T-helper 1 cell treated with Interleukin-12 subunit alpha and Interleukin-12 subunit beta and Interleukin-4 antibody, amounts not matched to agents 30 μg/mL and 1 μg/mL, for 36 hours (primary cell): ENCODE results near the gene FES.
"Not testable (repeated sequence)": the region's sequence is repeated elsewhere in the genome, so short reads cannot be mapped to it uniquely, and the experiment has no call there.

ENCODE experiments used
- H3K27ac Mint-ChIP-seq: one replicate; pipeline ENCODE4 v1.8.0; 2021; ENCODE audit warnings: mild to moderate bottlenecking, mixed read lengths
- H3K27me3 Mint-ChIP-seq: one replicate; pipeline ENCODE4 v1.8.0; 2021; ENCODE audit warnings: low read depth, mixed read lengths
- H3K36me3 Mint-ChIP-seq: one replicate; pipeline ENCODE4 v1.8.0; 2021; ENCODE audit warnings: low read depth, mixed read lengths
- H3K4me1 Mint-ChIP-seq: one replicate; pipeline ENCODE4 v1.8.0; 2021; ENCODE audit warnings: low read depth, mixed read lengths
- H3K4me3 Mint-ChIP-seq: one replicate; pipeline ENCODE4 v1.8.0; 2021; ENCODE audit warnings: mild to moderate bottlenecking, moderate library complexity, mixed read lengths
- H3K9me3 Mint-ChIP-seq: one replicate; pipeline ENCODE4 v1.8.0; 2021; ENCODE audit warnings: mixed read lengths

Gene FES

GRCh38 chr15:90912770-90913075 lies 28.4 kb downstream of the FES start:
- H3K4me3 Mint-ChIP-seq, result no peak overlapping the region
- no peaks in the 10 kb centered on the region for H3K9me3 Mint-ChIP-seq
- H3K4me1 Mint-ChIP-seq, result peaks cover 3% of the 10 kb centered on the region
- H3K36me3 Mint-ChIP-seq, result peaks cover 53% of the 10 kb centered on the region
- H3K27ac Mint-ChIP-seq, result no peak overlapping the region
- H3K27me3 Mint-ChIP-seq, result no peaks in the 10 kb centered on the region

GRCh38 chr15:90913398-90913944 lies 29.2 kb downstream of the FES start:
- no peaks in the 10 kb centered on the region for H3K4me1 Mint-ChIP-seq
- H3K27ac Mint-ChIP-seq, result no peak overlapping the region
- H3K27me3 Mint-ChIP-seq, result no peaks in the 10 kb centered on the region
- no peak overlapping the region for H3K4me3 Mint-ChIP-seq
- H3K9me3 Mint-ChIP-seq, result no peaks in the 10 kb centered on the region
- H3K36me3 Mint-ChIP-seq, result peaks cover 55% of the 10 kb centered on the region

GRCh38 chr15:90914305-90915080 lies 30.2 kb downstream of the FES start:
- H3K4me1 Mint-ChIP-seq, result no peaks in the 10 kb centered on the region

GRCh38 chr15:90915216-90915807 lies 31.0 kb downstream of the FES start:
- Mint-ChIP-seq H3K27ac (no peak overlapping the region), H3K27me3 (no peaks in the 10 kb centered on the region), H3K9me3 (no peaks in the 10 kb centered on the region), H3K4me1 (peaks cover 3% of the 10 kb centered on the region), H3K4me3 (no peak overlapping the region), H3K36me3 (peaks cover 65% of the 10 kb centered on the region)

More at GRCh38 chr15:90914305-90915080, 30.2 kb downstream of the FES start:
- no peak overlapping the region for H3K27ac Mint-ChIP-seq
- peaks cover 57% of the 10 kb centered on the region for H3K36me3 Mint-ChIP-seq
- H3K9me3 Mint-ChIP-seq, result no peaks in the 10 kb centered on the region
- H3K27me3 Mint-ChIP-seq, result no peaks in the 10 kb centered on the region
- H3K4me3 Mint-ChIP-seq, result no peak overlapping the region

GRCh38 chr15:90915808-90916440 lies 31.6 kb downstream of the FES start:
- Mint-ChIP-seq H3K36me3 (peaks cover 67% of the 10 kb centered on the region), H3K27ac (no peak overlapping the region), H3K27me3 (no peaks in the 10 kb centered on the region), H3K4me3 (no peak overlapping the region), H3K4me1 (peaks cover 3% of the 10 kb centered on the region), H3K9me3 (no peaks in the 10 kb centered on the region)

GRCh38 chr15:90916461-90916860 lies 32.2 kb downstream of the FES start:
- Mint-ChIP-seq H3K27me3 (no peaks in the 10 kb centered on the region), H3K4me3 (no peak overlapping the region), H3K9me3 (no peaks in the 10 kb centered on the region), H3K4me1 (peaks cover 6% of the 10 kb centered on the region), H3K27ac (no peak overlapping the region), H3K36me3 (peaks cover 70% of the 10 kb centered on the region)

GRCh38 chr15:90917569-90917968 lies 33.3 kb downstream of the FES start:
- Mint-ChIP-seq H3K36me3 (peaks cover 77% of the 10 kb centered on the region), H3K27ac (no peak overlapping the region), H3K9me3 (no peaks in the 10 kb centered on the region), H3K4me1 (peaks cover 15% of the 10 kb centered on the region), H3K4me3 (no peak overlapping the region), H3K27me3 (no peaks in the 10 kb centered on the region)

- Mint-ChIP-seq H3K36me3 (peaks cover 75% of the 10 kb centered on the region), H3K9me3 (no peaks in the 10 kb centered on the region), H3K4me3 (no peak overlapping the region), H3K27me3 (no peaks in the 10 kb centered on the region), H3K4me1 (peaks cover 19% of the 10 kb centered on the region), H3K27ac (no peak overlapping the region)
These were observed 33.9 kb downstream of the FES start for GRCh38 chr15:90918034-90918788.

GRCh38 chr15:90918835-90919234 lies 34.5 kb downstream of the FES start:
- Mint-ChIP-seq H3K27me3 (no peaks in the 10 kb centered on the region), H3K27ac (no peak overlapping the region), H3K36me3 (peaks cover 69% of the 10 kb centered on the region)

GRCh38 chr15:90921887-90922286 lies 37.6 kb downstream of the FES start:
- H3K27ac Mint-ChIP-seq, result peak overlapping the region; percentile 55
- no peak overlapping the region for H3K4me3 Mint-ChIP-seq
- H3K4me1 Mint-ChIP-seq, result peaks cover 38% of the 10 kb centered on the region
- H3K27me3 Mint-ChIP-seq, result no peaks in the 10 kb centered on the region
- H3K36me3 Mint-ChIP-seq, result peaks cover 48% of the 10 kb centered on the region
- no peaks in the 10 kb centered on the region for H3K9me3 Mint-ChIP-seq

More at GRCh38 chr15:90918835-90919234, 34.5 kb downstream of the FES start:
- Mint-ChIP-seq H3K9me3 (no peaks in the 10 kb centered on the region), H3K4me3 (no peak overlapping the region), H3K4me1 (peaks cover 24% of the 10 kb centered on the region)

GRCh38 chr15:90922712-90923322 lies 38.5 kb downstream of the FES start:
- H3K27ac Mint-ChIP-seq, result peak overlapping the region; percentile 84
- H3K36me3 Mint-ChIP-seq, result peaks cover 41% of the 10 kb centered on the region
- peaks cover 38% of the 10 kb centered on the region for H3K4me1 Mint-ChIP-seq
- H3K4me3 Mint-ChIP-seq, result peak overlapping the region; percentile 5
- not testable (repeated sequence) for H3K9me3 Mint-ChIP-seq, H3K27me3 Mint-ChIP-seq

GRCh38 chr15:90924375-90924774 lies 40.1 kb downstream of the FES start:
- Mint-ChIP-seq H3K36me3 (peaks cover 32% of the 10 kb centered on the region), H3K4me1 (peaks cover 45% of the 10 kb centered on the region), H3K27me3 (no peaks in the 10 kb centered on the region), H3K9me3 (no peaks in the 10 kb centered on the region), H3K27ac (peak overlapping the region; percentile 84), H3K4me3 (peak overlapping the region; percentile 18)

- H3K27ac Mint-ChIP-seq, H3K27me3 Mint-ChIP-seq, H3K4me3 Mint-ChIP-seq, H3K9me3 Mint-ChIP-seq: not testable (repeated sequence)
- Mint-ChIP-seq H3K4me1 (peaks cover 54% of the 10 kb centered on the region), H3K36me3 (peaks cover 12% of the 10 kb centered on the region)
These were observed 42.5 kb downstream of the FES start for GRCh38 chr15:90926766-90927165.

GRCh38 chr15:90928106-90928505 lies 43.8 kb downstream of the FES start:
- Mint-ChIP-seq H3K27ac (peak overlapping the region; percentile 71), H3K4me3 (peak overlapping the region; percentile 67), H3K4me1 (peaks cover 47% of the 10 kb centered on the region)
- not testable (repeated sequence) for H3K36me3 Mint-ChIP-seq, H3K9me3 Mint-ChIP-seq, H3K27me3 Mint-ChIP-seq
